ENCODE measurements around the gene CAMTA1.

- TF ChIP-seq FOSL1 (IDR thresholded peaks at IDR 0.05; ENCODE audit: low read depth) (no peak), RAD21 (IDR thresholded peaks at IDR 0.05; ENCODE audit: low read depth) (no peak)
These were observed 829.4 kb downstream of the CAMTA1 start for GRCh38 chr1:7614576-7615074.

Measured in HCT116 (cell line).